HG03571 (cell line): ENCODE measurements around the gene KRTAP10-10.
"Not testable (repeated sequence)": the region's sequence is repeated elsewhere in the genome, so short reads cannot be mapped to it uniquely, and the experiment has no call there.

ENCODE experiments used
- ATAC-seq: cut with Tn5 transposase; IDR thresholded peaks from one replicate; pipeline ENCODE4 v1.9.1; 2021; ENCODE audit not compliant: unreplicated experiment

The KRTAP10-10 gene

GRCh38 chr21:44625756-44626155, 11.4 kb upstream of the KRTAP10-10 start:
- ATAC-seq: no peak

GRCh38 chr21:44626262-44626661, 10.9 kb upstream of the KRTAP10-10 start:
- no peak for ATAC-seq

GRCh38 chr21:44626673-44627143, 10.4 kb upstream of the KRTAP10-10 start, which contains the start of gene KRTAP10-9:
Gene KRTAP10-9 (plus strand): TSS chr21:44627093. CDS start chr21:44627172, 79 bp downstream.
- ATAC-seq: no peak

- ATAC-seq: not testable (repeated sequence)
Observed at GRCh38 chr21:44627181-44627822, 9.9 kb upstream of the KRTAP10-10 start.

GRCh38 chr21:44627831-44628233, 9.3 kb upstream of the KRTAP10-10 start:
- not testable (repeated sequence) for ATAC-seq

- no peak for ATAC-seq
Observed at GRCh38 chr21:44628707-44629391, 8.3 kb upstream of the KRTAP10-10 start.

GRCh38 chr21:44630440-44630839, 6.7 kb upstream of the KRTAP10-10 start:
- ATAC-seq: no peak

- ATAC-seq: no peak
Observed at GRCh38 chr21:44632067-44632466, 5.1 kb upstream of the KRTAP10-10 start.

- no peak for ATAC-seq
Observed at GRCh38 chr21:44636209-44637017, 743 bp upstream of the KRTAP10-10 start.

GRCh38 chr21:44637851-44638348, 744 bp downstream of the KRTAP10-10 start:
- not testable (repeated sequence) for ATAC-seq

- not testable (repeated sequence) for ATAC-seq
Observed at GRCh38 chr21:44638506-44639330, 1.6 kb downstream of the KRTAP10-10 start.

GRCh38 chr21:44639331-44639655, 2.1 kb downstream of the KRTAP10-10 start:
- ATAC-seq: no peak

- ATAC-seq: no peak
Observed at GRCh38 chr21:44640761-44641160, 3.6 kb downstream of the KRTAP10-10 start.

- no peak for ATAC-seq
Observed at GRCh38 chr21:44643741-44644310, 6.7 kb downstream of the KRTAP10-10 start.

- no peak for ATAC-seq
Observed at GRCh38 chr21:44644878-44645277, 7.7 kb downstream of the KRTAP10-10 start.

- ATAC-seq: not testable (repeated sequence)
Observed at GRCh38 chr21:44646366-44647221, 9.4 kb downstream of the KRTAP10-10 start, which contains the start of gene KRTAP10-11. Gene KRTAP10-11 (plus strand): TSS chr21:44646414. CDS start chr21:44646459, 45 bp downstream.

- ATAC-seq: no peak
Observed at GRCh38 chr21:44647222-44647552, 10.0 kb downstream of the KRTAP10-10 start.

- ATAC-seq: no peak
Observed at GRCh38 chr21:44648557-44649311, 11.6 kb downstream of the KRTAP10-10 start.
